ENCODE measurements around the gene FTO. TPM values are rescaled to one million over a fixed set of nuclear protein-coding genes. Genes with fewer than 3 reads are reported as not detected.
A peak's percentile ranks its signal among the peaks of the same experiment; 100 is the strongest.

FTO gene
- total and polyA plus RNA-seq, 2 of the 13 experiments (the other 11 are each of a cell fraction or from before 2014, with no cell fraction given) = 41.6 to 55.8 TPM

DNA sequence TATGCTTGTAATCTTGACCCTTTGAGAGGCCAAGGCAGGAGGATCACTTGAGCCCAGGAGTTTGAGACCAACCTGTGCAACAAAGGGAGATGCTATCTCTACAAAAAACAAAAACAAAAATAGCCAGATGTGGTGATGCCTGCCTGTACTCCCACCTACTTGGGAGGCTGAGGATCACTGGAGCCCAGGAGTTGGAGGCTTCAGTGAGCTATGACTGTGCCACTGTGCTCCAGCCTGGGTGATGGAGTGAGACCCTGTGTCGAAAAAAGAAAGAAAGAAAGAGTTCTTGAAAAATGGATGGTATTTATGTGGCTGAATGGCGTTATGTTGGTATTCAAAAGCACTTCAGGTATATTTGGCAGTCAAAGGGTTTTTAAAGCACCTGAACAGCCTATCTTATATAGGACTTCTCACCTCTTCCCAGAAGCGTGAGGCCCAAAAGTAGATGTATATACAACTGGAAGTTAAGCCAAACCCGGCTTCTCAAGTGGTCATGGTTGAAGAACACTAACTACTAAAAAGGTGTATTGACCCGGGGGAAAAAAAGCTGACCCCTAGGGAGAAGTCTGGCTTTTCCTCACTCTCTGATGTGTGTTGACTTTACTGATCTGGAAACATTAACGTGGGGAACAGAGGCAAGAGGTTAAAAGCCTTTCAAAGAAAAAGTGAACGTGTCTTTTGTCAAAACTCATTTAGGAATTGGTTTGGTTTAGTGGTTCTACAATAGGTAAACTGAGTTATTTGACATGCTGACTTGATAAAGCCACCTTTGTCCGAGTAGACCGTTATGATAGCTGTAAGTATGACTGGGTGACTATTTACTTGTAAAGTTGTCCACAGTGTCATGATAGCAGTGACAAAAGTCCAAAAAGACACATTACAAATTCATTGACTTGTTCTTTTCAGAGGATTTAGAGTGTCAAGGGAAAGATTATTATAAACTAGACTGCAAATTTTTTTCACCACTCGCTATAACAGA, 399.2 kb downstream of the FTO start (continued):
- TF ChIP-seq ZBTB38 (CRISPR knock-in tag; IDR thresholded peaks at IDR 0.05) (no peak; the same call in 1 of the 2 replicates), RAD21 (CRISPR knock-in tag; IDR thresholded peaks at IDR 0.05) (no peak), ZNF44 (CRISPR knock-in tag; IDR thresholded peaks at IDR 0.05) (no peak), PHF5A (CRISPR knock-in tag; IDR thresholded peaks at IDR 0.05; ENCODE audit: low read depth, unreplicated experiment) (peak; percentile 81), ZBTB1 (CRISPR knock-in tag; IDR thresholded peaks at IDR 0.05; ENCODE audit: borderline replicate concordance) (no peak), ZNF670 (CRISPR knock-in tag; IDR thresholded peaks at IDR 0.05; ENCODE audit: borderline replicate concordance) (no peak), ZNF331 (CRISPR knock-in tag; IDR thresholded peaks at IDR 0.05) (peak; percentile 83), ATRX (CRISPR knock-in tag; IDR thresholded peaks at IDR 0.05; ENCODE audit: borderline replicate concordance) (no peak), SIX1 (CRISPR knock-in tag; IDR thresholded peaks at IDR 0.05; ENCODE audit: borderline replicate concordance) (peak; percentile 71), ZMYM4 (CRISPR knock-in tag; IDR thresholded peaks at IDR 0.05) (peak; percentile 82), TSC22D2 (CRISPR knock-in tag; IDR thresholded peaks at IDR 0.05; ENCODE audit: borderline replicate concordance) (0 out of 2 replicates have a peak, but pooled peaks have one; percentile 34), NR2F2 (IDR thresholded peaks at IDR 0.05; ENCODE audit: borderline replicate concordance, low read depth) (peak; percentile 99), SMARCC2 (IDR thresholded peaks at IDR 0.05) (no peak), ZSCAN20 (CRISPR knock-in tag; IDR thresholded peaks at IDR 0.05; ENCODE audit: borderline replicate concordance) (peak; percentile 68; the same call in 1 of the 2 replicates), MIXL1 (CRISPR knock-in tag; IDR thresholded peaks at IDR 0.05) (peak; percentile 89), ZNF143 (CRISPR knock-in tag; IDR thresholded peaks at IDR 0.05) (no peak), THAP11 (CRISPR knock-in tag; IDR thresholded peaks at IDR 0.05) (peak; percentile 41), SYNCRIP (IDR thresholded peaks at IDR 0.05; ENCODE audit: insufficient read depth, low read depth, low read length) (no peak)
- TF ChIP-seq, protein P1, sequence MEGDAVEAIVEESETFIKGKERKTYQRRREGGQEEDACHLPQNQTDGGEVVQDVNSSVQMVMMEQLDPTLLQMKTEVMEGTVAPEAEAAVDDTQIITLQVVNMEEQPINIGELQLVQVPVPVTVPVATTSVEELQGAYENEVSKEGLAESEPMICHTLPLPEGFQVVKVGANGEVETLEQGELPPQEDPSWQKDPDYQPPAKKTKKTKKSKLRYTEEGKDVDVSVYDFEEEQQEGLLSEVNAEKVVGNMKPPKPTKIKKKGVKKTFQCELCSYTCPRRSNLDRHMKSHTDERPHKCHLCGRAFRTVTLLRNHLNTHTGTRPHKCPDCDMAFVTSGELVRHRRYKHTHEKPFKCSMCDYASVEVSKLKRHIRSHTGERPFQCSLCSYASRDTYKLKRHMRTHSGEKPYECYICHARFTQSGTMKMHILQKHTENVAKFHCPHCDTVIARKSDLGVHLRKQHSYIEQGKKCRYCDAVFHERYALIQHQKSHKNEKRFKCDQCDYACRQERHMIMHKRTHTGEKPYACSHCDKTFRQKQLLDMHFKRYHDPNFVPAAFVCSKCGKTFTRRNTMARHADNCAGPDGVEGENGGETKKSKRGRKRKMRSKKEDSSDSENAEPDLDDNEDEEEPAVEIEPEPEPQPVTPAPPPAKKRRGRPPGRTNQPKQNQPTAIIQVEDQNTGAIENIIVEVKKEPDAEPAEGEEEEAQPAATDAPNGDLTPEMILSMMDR (CRISPR knock-in tag; IDR thresholded peaks at IDR 0.05) = no peak
- TF ChIP-seq, protein P2, sequence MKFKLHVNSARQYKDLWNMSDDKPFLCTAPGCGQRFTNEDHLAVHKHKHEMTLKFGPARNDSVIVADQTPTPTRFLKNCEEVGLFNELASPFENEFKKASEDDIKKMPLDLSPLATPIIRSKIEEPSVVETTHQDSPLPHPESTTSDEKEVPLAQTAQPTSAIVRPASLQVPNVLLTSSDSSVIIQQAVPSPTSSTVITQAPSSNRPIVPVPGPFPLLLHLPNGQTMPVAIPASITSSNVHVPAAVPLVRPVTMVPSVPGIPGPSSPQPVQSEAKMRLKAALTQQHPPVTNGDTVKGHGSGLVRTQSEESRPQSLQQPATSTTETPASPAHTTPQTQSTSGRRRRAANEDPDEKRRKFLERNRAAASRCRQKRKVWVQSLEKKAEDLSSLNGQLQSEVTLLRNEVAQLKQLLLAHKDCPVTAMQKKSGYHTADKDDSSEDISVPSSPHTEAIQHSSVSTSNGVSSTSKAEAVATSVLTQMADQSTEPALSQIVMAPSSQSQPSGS (CRISPR knock-in tag; IDR thresholded peaks at IDR 0.05) = peak; percentile 67; the same call in 1 of the 2 replicates
- TF ChIP-seq, protein P3, sequence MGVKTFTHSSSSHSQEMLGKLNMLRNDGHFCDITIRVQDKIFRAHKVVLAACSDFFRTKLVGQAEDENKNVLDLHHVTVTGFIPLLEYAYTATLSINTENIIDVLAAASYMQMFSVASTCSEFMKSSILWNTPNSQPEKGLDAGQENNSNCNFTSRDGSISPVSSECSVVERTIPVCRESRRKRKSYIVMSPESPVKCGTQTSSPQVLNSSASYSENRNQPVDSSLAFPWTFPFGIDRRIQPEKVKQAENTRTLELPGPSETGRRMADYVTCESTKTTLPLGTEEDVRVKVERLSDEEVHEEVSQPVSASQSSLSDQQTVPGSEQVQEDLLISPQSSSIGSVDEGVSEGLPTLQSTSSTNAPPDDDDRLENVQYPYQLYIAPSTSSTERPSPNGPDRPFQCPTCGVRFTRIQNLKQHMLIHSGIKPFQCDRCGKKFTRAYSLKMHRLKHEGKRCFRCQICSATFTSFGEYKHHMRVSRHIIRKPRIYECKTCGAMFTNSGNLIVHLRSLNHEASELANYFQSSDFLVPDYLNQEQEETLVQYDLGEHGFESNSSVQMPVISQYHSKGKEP (CRISPR knock-in tag; IDR thresholded peaks at IDR 0.05) = no peak
- TF ChIP-seq, protein P4, sequence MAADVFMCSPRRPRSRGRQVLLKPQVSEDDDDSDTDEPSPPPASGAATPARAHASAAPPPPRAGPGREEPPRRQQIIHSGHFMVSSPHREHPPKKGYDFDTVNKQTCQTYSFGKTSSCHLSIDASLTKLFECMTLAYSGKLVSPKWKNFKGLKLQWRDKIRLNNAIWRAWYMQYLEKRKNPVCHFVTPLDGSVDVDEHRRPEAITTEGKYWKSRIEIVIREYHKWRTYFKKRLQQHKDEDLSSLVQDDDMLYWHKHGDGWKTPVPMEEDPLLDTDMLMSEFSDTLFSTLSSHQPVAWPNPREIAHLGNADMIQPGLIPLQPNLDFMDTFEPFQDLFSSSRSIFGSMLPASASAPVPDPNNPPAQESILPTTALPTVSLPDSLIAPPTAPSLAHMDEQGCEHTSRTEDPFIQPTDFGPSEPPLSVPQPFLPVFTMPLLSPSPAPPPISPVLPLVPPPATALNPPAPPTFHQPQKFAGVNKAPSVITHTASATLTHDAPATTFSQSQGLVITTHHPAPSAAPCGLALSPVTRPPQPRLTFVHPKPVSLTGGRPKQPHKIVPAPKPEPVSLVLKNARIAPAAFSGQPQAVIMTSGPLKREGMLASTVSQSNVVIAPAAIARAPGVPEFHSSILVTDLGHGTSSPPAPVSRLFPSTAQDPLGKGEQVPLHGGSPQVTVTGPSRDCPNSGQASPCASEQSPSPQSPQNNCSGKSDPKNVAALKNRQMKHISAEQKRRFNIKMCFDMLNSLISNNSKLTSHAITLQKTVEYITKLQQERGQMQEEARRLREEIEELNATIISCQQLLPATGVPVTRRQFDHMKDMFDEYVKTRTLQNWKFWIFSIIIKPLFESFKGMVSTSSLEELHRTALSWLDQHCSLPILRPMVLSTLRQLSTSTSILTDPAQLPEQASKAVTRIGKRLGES (CRISPR knock-in tag; IDR thresholded peaks at IDR 0.05; ENCODE audit: borderline replicate concordance) = no peak
